Ishikawa (cell line): ENCODE data around the gene DEFB113.

Source experiments
- CEBPB ChIP-seq: IDR thresholded peaks from 2 replicates; pipeline ENCODE4 v1.6.1; 2012
- CREB1 ChIP-seq: IDR thresholded peaks from 2 replicates; pipeline ENCODE4 v1.6.1; 2012; ENCODE audit warnings: low read depth
- EGR1 ChIP-seq: IDR thresholded peaks from 2 replicates; pipeline ENCODE4 v1.6.1; 2012
- EP300 ChIP-seq: IDR thresholded peaks from 2 replicates; pipeline ENCODE4 v1.6.1; 2012; ENCODE audit warnings: borderline replicate concordance
- FOXM1 ChIP-seq: IDR thresholded peaks from 2 replicates; pipeline ENCODE4 v1.6.1; 2012; ENCODE audit warnings: low read depth, borderline replicate concordance
- NFIC ChIP-seq: IDR thresholded peaks from 2 replicates; pipeline ENCODE4 v1.6.1; 2012
- RAD21 ChIP-seq: IDR thresholded peaks from 2 replicates; pipeline ENCODE4 v1.6.1; 2012; ENCODE audit warnings: low read depth
- TAF1 ChIP-seq: IDR thresholded peaks from 2 replicates; pipeline ENCODE4 v1.6.1; 2012; ENCODE audit warnings: low read depth, mild to moderate bottlenecking
- TCF12 ChIP-seq: IDR thresholded peaks from 2 replicates; pipeline ENCODE4 v1.6.1; 2012; ENCODE audit warnings: low read depth
- TEAD4 ChIP-seq: IDR thresholded peaks from 2 replicates; pipeline ENCODE4 v1.6.1; 2012
- YY1 ChIP-seq: IDR thresholded peaks from 2 replicates; pipeline ENCODE4 v1.6.1; 2012; ENCODE audit warnings: low read depth
- ZBTB7A ChIP-seq: IDR thresholded peaks from 2 replicates; pipeline ENCODE4 v1.6.1; 2012; ENCODE audit warnings: low read depth
- TF ChIP-seq, protein P1 (sequence below): IDR thresholded peaks from 2 replicates; pipeline ENCODE4 v1.6.1; 2012
- TF ChIP-seq, protein P2 (sequence below): IDR thresholded peaks from 2 replicates; pipeline ENCODE4 v1.6.1; 2012; ENCODE audit warnings: low read depth, mild to moderate bottlenecking
- TF ChIP-seq, protein P3 (sequence below): IDR thresholded peaks from 2 replicates; pipeline ENCODE4 v1.6.1; 2012

DEFB113 gene

DNA sequence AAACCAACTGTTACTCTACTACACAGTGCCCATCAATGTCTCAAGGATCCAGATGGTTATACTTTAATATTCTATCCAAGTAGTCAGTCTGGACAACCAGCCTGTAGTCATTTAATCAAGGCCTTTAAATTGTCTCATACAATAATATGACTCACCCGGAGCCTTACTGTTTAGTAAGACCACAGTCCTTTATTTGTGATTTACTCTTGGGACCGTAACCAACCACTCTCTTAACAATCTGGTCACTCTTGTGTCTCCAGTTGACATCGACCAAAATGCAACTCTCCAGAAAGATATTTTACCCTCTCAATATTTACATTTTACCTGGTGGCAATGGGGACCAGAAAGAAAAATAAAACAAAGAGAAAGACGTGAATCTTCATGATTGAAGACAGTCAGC is 20.4 kb downstream of the DEFB113 start:
- TF ChIP-seq RAD21 (no peak), FOXM1 (no peak), TEAD4 (no peak), CREB1 (no peak), EP300 (no peak), TAF1 (no peak), NFIC (no peak), ZBTB7A (no peak), YY1 (no peak), EGR1 (no peak), CEBPB (no peak), TCF12 (no peak)
- TF ChIP-seq, protein P1, sequence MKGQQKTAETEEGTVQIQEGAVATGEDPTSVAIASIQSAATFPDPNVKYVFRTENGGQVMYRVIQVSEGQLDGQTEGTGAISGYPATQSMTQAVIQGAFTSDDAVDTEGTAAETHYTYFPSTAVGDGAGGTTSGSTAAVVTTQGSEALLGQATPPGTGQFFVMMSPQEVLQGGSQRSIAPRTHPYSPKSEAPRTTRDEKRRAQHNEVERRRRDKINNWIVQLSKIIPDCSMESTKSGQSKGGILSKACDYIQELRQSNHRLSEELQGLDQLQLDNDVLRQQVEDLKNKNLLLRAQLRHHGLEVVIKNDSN = no peak
- TF ChIP-seq, protein P2, sequence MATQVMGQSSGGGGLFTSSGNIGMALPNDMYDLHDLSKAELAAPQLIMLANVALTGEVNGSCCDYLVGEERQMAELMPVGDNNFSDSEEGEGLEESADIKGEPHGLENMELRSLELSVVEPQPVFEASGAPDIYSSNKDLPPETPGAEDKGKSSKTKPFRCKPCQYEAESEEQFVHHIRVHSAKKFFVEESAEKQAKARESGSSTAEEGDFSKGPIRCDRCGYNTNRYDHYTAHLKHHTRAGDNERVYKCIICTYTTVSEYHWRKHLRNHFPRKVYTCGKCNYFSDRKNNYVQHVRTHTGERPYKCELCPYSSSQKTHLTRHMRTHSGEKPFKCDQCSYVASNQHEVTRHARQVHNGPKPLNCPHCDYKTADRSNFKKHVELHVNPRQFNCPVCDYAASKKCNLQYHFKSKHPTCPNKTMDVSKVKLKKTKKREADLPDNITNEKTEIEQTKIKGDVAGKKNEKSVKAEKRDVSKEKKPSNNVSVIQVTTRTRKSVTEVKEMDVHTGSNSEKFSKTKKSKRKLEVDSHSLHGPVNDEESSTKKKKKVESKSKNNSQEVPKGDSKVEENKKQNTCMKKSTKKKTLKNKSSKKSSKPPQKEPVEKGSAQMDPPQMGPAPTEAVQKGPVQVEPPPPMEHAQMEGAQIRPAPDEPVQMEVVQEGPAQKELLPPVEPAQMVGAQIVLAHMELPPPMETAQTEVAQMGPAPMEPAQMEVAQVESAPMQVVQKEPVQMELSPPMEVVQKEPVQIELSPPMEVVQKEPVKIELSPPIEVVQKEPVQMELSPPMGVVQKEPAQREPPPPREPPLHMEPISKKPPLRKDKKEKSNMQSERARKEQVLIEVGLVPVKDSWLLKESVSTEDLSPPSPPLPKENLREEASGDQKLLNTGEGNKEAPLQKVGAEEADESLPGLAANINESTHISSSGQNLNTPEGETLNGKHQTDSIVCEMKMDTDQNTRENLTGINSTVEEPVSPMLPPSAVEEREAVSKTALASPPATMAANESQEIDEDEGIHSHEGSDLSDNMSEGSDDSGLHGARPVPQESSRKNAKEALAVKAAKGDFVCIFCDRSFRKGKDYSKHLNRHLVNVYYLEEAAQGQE = no peak
- TF ChIP-seq, protein P3, sequence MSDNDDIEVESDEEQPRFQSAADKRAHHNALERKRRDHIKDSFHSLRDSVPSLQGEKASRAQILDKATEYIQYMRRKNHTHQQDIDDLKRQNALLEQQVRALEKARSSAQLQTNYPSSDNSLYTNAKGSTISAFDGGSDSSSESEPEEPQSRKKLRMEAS = no peak

DNA sequence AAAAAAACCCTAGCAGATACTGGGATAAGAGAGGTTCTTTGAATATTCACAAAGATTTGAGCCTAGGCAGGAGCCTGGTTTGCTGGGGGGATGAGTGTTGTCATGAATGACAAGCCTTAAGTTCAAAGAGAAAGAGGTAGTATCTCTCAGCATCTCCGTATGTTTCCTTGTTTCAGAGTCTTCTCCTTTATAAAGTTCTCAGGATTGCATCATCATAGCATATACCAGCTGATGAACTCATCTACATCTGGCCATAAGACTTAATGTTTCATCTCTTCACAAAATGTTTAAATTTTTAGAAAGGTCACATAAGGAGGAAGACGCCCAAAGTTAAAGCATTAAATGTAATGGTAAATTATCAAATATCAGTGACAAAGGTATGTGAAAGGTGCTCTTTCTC is 22.6 kb downstream of the DEFB113 start:
- TF ChIP-seq NFIC (no peak), CREB1 (no peak), EP300 (no peak), EGR1 (no peak), FOXM1 (no peak), RAD21 (no peak), TEAD4 (no peak), TCF12 (no peak), CEBPB (no peak), YY1 (no peak), TAF1 (no peak), ZBTB7A (no peak)
- TF ChIP-seq, protein P1 = no peak
- TF ChIP-seq, protein P3 = no peak
- TF ChIP-seq, protein P2 = no peak

DNA sequence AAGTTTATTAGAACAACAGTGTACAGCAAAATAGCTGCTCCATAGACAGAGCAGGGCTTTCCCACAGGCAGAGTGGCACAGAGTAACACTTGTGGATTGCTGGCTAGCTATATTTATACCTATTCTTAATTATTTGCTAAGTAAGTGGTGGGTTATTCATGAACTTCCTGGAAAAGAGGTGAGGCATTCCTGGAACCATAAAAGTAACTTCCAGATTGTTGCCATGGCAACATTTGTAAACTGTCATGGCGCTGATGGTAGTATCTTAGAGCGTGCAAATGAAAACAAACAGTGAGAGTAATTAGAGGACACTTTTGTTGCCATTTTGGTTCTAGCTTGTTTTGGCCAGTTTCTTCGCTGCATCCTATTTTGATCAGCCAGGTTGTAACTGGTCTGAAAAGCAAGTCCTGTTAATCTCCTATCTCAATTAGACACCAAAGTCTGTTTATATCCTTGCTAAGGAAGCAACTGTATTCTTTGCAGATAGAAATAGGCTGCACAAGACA is 29.4 kb downstream of the DEFB113 start:
- TF ChIP-seq ZBTB7A = no peak
- no peak for TF ChIP-seq TCF12
- no peak for TF ChIP-seq EGR1
- TF ChIP-seq YY1 = no peak
- no peak for TF ChIP-seq FOXM1
- no peak for TF ChIP-seq EP300
- TF ChIP-seq, protein P2 = no peak
- TF ChIP-seq TAF1 = no peak
- TF ChIP-seq, protein P3 = no peak
- no peak for TF ChIP-seq CREB1
- TF ChIP-seq TEAD4 = no peak
- no peak for TF ChIP-seq RAD21
- TF ChIP-seq NFIC = no peak

DNA sequence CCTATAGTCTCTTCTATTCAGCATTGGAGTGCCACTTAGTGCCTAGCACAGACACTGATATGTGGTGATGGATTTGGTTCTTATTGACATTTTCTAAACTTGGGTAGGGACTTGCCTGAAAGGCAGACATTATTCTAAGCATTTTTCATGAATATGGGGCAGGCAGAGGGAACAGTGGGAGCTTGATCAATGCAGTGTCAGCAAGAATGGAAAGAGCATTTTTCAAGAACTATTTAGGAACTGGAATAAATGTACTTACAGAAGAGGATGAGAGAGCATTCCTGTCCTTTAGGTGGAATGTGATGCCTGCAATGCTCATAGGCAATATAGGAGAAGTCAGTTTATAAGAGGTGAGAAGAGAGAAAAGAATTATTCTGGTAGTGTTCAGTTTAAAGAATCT is 31.6 kb downstream of the DEFB113 start:
- no peak for TF ChIP-seq TAF1

DNA sequence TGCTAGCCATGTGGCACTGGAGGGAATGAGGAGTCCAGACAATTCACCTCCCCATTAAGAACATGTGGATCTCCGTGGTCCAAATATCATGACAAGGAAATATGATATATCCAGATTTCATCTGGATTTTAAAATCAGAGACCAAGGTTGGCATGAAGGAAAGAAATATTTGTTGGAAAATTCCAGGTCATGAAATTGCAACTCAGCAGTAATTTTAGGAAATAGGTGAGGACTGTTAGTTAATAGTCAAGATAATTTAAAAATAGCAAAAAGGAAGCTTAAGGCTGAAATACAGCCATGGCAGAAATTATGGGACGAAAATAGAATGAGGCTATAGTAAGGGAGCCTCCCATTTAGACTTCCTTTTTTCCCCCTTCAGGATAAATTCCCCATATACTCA is 32.4 kb downstream of the DEFB113 start:
- no peak for TF ChIP-seq FOXM1
- no peak for TF ChIP-seq ZBTB7A
- TF ChIP-seq YY1 = no peak
- TF ChIP-seq EGR1 = no peak
- TF ChIP-seq TEAD4 = no peak
- TF ChIP-seq, protein P3 = no peak
- no peak for TF ChIP-seq TAF1
- TF ChIP-seq EP300 = no peak
